Ureter (tissue), 1 donor: ENCODE data around the gene GPX4. TPM values are rescaled to one million over a fixed set of nuclear protein-coding genes. Genes with fewer than 3 reads are reported as not detected.
A peak's percentile ranks its signal among the peaks of the same experiment; 100 is the strongest.

Source experiments
- DNase-seq: peaks from one replicate; pipeline ENCODE4 v3.0.0-alpha.2; 2020; ENCODE audit warnings: low spot score
- total RNA-seq: library from RNA; stranded (reverse); gene quantifications from one replicate; pipeline ENCODE4 v1.2.4, GENCODE V29; 2023
- donor health status: DM: yes; HTN: yes; CAD: no.

Gene GPX4
- total RNA-seq, 1 donor from 2014 or later: 213 TPM

DNA sequence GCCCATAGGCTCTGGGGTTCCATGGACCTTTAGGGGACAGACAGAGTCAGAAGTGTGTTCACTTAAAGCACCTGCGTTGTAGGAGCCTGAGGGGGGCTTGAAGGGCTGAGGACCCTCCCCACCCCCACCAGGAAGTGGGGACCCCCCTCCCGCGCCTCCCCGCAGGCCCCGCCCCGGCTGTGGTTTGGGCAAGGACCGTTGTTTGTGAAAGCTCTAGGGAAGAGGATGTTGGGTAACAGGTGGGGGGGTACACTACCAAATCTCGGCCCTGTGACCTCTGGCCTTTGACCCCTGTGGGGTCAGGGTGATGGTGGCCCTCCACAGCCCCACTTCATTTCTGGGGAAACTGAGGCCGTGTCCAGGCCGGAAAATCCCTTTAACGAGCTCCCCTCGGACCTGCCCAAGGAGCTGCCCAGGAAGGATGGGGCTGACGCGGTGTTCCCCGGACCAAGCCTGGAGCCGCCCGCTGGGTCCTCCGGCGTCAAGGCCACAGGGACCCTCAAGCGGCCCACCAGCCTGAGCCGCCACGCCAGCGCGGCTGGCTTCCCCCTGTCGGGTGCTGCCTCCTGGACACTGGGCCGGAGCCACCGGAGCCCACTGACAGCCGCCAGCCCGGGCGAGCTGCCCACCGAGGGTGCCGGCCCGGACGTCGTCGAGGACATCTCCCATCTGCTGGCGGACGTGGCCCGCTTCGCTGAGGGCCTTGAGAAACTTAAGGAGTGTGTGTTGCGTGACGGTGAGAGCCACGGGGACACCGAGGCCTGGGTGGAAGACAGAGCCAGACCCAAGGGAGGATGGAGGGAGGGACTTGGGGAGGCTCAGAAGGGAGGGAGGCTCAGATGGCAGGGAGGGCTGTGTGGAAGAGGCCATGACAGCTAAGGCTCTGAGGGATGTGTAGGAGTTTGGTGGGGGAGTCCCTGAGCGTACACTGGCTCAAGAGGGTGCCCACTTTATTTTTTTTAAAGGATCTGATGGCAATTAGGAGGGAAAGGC, 35.5 kb upstream of the GPX4 start:
- no peak for DNase-seq

DNA sequence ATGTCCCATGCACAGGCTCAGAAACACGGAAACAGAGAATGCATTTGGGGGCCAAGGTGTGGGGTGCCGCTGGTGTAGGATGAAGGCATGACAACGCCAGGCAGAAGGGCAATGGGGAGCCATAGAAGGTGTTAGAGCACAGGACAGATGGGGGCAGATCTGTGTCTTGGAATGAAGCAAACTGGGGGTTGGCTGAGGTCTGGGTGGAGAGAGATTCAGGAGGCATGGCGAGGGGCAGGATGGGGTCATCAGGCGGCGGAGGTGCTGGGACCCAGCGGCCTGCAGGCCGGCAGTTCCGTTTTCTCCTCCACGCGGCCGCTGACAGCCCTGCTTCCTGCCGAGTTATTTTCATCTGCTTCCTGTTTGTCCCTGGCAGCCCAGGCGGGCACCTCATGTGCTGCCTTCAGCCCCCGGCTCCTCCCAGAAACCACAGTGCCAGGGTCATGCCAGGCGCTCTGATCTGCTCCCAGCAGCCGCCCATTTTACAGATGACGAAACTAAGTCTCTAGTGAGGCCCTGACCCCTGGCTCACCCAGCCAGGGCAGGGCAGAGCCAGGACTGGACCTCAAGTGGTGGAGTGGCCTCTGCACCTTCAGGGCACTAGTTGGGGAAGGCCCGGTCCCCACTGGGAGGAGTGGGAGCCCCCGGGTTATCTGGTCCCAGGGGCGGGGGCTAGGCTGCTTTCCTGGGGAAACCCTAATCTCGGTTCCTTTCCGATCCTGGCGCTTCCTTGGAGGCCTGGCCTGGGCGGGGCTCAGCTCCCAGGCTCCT, 34.6 kb upstream of the GPX4 start:
- peak; percentile 70 for DNase-seq

DNA sequence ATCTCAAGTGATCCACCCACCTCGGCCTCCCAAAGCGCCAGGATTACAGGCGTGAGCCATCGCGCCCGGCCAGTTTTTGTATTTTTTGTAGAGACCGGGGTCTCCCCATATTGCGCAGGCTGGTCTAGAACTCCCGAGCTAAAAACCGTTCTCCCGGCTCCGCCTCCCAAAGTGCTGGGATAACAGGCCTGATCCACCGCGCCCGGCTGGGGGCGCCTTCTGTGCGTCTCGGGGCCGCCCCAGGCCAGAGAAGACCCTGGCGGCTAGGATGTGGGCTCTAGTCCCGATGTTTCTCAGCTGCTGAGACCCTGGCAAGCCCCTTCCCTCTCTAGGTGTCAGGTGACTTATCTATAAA, 33.2 kb upstream of the GPX4 start:
- no peak for DNase-seq

DNA sequence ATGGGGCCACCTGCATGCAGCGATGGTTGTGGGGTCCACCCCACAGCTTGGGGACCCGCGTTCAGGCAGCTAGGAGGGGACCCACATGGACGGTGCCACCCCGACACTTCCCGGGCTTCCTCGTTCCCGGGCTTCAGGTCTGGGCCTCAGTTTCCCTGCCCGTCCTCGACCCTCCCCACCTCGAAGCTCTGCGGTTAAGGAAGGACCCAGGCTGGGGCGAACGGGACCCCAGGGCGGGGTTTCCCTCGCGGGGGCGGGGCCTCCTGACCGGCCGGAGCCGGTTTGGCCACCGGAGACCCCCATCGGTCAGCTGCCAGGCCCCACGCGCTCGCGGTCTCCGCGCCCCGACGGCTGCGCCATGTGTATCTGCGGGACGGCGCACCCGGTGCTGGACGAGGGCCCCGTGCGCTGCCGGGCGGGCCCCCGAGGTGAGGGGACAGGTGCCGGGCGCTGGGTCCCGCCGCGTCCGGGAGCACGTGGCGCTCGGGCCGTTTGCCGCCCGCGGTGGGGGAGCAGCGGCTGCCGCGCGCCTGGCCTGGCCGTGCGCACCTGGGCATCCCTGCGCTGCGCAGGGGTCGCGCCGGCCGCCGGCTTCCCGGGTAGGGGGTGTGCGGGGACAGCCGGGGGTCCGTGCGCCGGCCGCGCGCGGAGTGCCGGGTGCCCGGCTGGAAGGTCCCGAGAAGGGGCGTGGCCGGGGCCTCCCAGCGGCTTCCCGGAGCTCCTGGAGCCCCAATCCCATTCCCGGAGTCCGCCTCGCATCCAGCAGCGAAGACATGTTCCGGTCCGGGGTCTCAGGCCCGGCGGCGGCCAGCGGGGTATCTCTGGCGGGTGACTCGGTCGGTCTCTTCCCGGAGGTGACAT, 32.6 kb upstream of the GPX4 start:
- no peak for DNase-seq

DNA sequence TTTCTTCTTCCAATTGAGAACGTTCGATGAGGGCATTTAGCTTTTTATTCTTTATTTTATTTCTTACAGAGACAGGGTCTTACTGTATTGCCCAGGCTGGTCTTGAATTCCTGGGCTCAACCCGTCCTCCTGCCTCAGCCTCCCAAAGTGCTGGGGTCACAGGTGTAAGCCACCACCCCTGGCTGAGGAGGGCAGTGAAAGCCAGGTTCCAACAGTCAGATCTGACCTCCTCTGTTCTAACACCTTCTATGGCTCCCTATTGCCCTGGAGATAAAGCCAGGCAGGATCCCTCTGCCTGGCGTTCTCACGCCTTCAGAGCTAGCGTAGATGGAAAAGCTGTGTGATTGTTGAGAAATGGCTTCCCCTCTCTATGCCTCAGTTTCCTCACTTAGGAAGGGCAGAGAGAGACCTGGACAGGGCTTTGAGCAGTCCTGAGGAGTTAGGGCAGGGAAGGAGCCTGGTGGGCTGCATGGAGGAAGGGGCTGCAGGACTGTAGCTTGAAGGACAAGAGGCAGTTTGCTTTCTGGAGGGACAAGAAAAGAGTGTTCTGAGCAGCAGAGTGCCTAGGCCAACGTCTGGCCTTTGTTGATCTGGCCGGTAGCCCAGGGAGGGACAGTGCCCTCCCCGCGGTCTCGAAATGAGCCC, 31.3 kb upstream of the GPX4 start:
- no peak for DNase-seq

DNA sequence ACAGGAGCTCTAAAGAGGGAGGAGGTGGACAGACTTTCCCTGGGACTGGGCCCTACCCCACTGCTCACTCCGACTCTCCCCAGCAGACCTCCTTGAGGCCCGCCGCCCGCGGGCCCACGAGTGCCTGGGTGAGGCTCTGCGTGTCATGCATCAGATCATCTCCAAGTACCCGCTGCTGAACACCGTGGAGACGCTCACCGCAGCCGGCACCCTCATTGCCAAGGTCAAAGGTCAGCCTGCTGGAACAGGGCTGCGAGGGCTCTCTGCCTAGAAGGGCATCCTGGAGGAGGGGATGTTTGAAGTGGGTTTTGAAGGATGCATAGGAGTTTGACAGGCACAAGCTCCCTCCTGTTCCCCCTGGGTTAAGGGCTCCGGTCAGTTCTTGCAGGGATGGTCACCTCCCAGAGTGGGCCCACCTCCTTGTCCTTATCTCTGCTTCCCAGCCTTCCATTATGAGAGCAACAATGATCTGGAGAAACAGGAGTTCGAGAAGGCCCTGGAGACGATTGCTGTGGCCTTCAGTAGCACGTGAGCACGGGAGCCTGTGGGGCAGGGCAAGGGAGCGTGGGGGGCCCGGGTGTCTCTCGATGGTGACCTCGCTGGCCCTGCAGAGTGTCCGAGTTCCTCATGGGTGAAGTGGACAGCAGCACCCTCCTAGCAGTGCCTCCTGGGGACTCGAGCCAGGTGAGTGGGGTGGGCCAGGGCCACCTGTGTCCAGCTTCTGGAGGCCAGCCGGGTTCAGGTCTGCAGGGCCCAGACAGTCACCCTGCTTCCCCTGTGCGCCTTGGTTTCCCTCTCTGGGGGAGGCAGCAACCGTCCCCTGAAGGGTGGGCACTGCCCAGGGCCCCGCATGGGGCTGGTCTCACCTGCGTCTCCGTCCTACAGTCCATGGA, 30.5 kb upstream of the GPX4 start:
- no peak for DNase-seq

DNA sequence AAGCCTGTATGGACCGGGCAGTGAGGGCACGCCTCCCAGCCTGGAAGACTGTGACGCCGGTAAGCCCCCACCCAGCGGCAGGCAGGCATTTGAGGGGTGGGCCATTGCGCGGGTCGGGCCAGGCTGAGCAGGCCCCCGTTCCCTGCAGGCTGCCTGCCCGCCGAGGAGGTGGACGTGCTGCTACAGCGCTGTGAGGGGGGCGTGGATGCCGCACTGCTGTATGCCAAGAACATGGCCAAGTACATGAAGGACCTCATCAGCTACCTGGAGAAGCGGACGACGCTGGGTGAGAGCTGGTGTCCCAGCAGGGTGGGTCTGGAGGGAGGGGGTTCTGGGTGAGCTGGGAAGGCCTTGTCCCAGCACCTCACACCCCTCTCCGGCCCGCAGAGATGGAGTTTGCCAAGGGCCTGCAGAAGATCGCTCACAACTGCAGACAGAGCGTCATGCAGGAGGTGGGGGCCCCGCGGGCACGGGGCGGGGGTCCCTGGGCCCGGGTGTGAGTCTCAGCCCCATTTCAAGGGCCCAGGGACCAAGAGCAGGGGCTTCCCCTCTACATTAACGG, 29.8 kb upstream of the GPX4 start:
- no peak for DNase-seq

DNA sequence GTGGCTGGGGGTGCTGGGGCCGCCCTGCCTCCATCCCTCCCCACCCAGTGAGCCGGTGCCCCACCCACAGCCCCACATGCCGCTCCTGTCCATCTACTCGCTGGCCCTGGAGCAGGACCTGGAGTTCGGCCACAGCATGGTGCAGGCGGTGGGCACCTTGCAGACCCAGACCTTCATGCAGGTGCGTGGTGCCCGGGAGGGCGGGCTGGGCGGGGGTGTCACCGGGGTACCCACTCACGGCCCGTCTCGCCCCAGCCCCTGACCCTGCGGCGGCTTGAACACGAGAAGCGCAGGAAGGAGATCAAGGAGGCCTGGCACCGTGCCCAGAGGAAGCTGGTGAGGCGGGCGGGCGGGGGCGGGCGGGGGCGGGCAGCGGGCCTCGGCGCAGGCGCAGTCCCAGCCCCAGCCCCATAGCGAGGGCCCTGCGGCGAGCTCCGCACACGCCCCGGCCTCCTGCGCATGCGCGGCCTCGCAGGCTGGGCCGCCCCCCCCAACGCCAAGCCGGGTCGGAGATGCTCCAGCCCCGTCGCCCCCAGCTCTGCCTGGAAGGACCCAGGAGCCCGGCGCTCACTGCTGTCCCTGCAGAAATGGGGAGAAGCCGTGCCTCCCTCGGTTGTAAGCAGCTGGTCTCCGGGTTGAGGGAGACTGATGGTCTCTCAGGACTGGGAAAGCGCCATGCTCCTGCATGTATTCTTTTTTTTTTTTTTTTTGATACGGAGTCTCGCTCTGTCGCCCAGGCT, 29.1 kb upstream of the GPX4 start:
- peak; percentile 89 for DNase-seq

DNA sequence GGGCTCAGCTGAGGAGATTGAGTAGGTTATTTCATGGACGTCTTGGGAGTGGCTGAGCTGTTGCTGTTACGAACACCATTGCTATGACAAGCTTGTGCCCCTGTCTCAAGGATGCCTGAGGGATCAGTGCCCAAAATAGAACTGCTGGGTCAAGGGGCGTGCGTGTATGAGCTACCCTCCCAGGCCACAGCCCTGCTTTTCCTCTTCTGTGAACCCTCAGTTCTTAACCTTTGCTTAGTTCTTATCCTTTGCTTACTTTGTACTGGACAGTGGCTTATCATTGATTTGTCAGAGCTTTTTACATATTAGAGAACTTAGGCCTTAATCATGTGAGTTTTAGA, 27.8 kb upstream of the GPX4 start:
- no peak for DNase-seq

DNA sequence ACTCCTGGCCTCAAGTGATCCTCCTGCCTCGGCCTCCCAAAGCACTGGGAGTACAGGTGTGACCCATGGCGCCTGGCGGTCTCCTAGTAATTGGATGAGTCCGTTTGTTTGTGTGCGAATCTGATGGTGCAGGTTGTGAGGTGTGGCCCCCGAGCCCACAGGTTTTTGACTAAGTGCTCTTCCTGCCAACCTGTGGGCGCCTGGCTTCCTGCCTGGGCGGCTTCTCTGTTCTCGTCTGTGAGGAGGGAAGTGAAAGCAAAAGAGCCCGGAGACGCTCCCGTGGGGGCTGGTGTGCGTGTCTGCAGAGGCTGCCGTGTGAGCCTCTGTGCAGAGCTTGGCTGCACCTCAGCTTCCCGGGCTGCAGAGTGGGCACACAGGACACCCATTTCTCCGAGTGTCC, 26.8 kb upstream of the GPX4 start:
- peak; percentile 79 for DNase-seq

DNA sequence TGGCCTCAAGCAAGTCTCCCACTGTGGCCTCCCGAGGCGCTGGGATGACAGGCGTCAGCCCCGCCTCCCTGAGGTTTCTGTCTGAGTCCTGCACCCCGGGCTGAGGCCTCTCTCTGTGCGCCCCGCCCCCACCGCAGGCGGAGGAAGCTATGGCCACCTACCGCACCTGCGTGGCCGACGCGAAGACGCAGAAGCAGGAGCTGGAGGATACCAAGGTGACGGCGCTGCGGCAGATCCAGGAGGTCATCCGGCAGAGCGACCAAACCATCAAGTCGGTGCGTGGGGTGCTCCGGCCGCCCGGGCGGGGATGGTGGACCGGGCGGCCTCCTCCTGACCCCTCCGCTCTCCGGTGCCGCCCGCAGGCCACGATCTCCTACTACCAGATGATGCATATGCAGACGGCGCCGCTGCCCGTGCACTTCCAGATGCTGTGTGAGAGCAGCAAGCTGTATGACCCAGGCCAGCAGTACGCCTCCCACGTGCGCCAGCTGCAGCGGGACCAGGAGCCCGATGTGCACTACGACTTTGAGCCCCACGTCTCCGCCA, 24.2 kb upstream of the GPX4 start:
- no peak for DNase-seq

DNA sequence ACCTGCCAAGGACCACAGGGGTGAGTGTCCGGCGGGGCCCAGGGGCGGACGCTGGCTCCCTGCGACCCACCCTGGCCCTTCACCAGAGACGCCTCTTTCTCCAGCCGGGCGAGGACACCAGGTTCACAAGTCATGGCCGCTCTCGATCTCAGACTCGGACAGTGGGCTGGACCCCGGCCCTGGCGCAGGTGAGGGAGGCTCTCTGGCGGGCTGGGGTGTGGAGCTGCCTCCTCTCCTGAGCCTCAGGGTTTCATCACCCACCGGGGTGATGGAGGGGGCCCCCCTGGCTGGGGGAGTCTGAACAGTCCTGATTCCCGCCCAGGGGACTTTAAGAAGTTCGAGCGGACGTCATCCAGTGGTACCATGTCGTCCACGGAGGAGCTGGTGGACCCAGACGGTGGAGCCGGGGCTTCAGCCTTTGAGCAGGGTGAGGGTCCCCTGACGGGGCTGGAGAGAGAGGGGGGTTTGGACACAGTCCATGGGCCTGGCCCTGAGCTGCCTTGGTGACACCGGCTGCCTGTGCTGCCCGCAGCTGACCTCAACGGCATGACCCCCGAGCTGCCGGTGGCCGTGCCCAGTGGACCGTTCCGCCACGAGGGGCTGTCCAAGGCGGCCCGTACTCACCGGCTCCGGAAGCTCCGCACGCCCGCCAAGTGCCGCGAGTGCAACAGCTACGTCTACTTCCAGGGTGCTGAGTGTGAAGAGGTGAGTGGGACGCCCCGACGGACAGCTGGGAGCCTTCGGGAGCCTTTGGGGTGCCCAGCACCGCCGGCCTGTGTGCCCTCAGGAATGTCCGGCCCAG, 23.2 kb upstream of the GPX4 start:
- no peak for DNase-seq

DNA sequence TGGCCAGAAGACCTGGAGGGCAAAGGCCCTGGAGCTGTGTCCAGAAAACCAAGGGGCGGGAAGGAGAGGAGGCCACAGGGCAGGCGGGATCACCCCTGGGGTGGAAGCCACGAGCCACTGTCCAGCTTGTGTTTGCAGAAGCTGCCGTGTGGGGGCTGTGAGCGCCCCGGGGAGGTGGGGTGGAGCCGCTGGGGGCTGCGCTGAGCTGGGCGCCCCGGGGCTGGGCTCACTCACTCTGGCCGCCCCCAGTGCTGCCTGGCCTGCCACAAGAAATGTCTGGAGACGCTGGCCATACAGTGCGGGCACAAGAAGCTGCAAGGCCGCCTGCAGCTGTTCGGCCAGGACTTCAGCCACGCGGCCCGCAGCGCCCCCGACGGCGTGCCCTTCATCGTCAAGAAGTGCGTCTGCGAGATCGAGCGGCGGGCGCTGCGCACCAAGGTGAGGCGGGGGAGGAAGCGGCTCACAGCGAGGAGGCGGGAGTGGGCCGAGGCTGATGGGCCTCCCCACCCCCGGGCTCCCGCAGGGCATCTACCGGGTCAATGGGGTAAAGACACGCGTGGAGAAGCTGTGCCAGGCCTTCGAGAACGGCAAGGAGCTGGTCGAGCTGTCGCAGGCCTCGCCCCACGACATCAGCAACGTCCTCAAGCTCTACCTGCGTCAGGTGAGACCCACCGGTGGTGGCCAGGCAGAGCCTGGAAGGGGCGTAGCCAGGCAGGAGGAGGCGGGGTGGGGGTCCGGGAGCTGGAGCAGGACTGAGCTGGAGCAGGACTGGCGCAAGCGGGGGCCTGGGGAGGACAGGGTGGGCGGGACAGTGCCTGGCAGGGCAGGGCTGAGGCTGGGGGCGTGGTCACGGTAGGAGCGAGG, 22.3 kb upstream of the GPX4 start:
- no peak for DNase-seq

DNA sequence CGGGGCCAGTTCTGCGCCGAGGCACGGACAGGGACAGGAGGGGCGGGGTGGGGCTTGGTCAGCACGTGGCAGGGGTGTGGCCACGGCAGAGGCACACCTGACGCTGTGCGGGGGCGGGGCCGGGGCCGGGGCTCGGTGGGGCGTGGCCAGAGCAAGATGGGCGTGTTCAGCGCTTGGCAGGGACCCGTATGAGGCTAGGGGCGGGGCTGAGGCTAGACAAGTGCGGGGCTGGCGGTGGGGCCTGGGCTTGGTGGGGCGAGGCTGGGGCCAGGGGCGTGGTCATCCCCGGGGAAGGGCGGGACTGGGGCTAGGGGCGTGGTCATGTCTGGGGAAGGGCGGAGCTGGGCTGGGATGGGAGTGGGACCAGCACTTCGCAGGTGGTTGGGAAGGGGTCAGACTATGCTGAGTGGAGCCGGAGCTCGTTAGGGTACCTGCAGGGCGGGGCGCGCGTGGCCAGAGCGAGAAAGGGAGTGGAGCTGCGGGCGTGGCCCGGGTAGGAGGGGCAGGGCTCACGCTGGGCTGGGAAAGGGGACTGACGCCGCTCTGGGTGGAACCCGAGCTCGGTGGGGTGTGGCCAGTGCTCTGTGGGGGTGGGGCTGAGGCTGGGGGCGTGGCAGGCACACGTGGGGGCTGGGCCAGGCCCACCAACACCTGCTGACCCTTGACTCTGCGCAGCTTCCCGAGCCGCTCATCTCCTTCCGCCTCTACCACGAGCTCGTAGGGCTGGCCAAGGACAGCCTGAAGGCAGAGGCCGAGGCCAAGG, 21.4 kb upstream of the GPX4 start:
- DNase-seq: peak; percentile 88

DNA sequence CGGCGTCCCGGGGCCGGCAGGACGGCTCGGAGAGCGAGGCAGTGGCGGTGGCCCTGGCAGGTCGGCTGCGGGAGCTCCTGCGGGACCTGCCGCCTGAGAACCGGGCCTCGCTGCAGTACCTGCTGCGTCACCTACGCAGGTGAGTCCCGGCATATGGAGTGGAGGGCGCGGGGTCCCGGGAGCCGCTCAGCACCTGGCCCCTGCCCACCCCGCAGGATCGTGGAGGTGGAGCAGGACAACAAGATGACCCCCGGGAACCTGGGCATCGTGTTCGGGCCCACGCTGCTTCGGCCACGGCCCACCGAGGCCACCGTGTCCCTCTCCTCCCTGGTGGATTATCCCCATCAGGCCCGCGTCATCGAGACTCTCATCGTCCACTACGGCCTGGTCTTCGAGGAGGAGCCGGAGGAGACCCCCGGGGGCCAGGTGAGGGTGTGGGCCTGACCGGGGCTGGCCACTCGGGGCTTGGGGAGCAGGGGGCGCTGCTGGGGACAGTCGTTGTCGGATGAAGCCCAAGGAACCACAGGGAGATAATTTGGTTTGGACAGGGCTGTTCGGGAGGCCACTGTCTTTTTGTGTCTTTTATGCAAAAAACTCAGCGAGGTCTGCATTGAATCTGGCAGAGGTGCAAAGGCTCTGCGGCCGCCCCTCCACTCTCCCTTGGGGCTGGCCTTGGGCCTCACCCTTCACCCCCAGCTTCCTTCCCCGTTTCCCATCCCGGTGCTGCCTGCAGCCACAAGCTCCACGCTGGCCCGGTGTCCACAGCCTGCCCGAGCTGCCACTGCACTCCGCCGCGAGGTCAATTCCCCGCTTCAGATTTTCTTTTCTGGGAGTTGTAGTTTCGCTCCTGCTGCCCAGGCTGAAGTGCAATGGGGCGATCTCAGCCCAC, 20.6 kb upstream of the GPX4 start:
- no peak for DNase-seq
